ENCODE results near the gene NRSN2. TPM values are rescaled to one million over a fixed set of nuclear protein-coding genes. Genes with fewer than 3 reads are reported as not detected.

The NRSN2 gene
- polyA plus RNA-seq, 1 of the 3 experiments (the other 2 are of a cell fraction): 146 TPM

GRCh38 chr20:383889-384288 lies 37.0 kb downstream of the NRSN2 start:
- 90% methylated on average over 5 of the region's 5 CpGs for WGBS (ENCODE audit: low lambda C conversion rate)

GRCh38 chr20:384723-385122 lies 37.8 kb downstream of the NRSN2 start:
- Histone ChIP-seq H3K9me2 (no peaks in the 10 kb centered on the region), H2AFZ (ENCODE audit: low read depth) (no peak overlapping the region), H3K4me1 (ENCODE audit: control insufficient read depth in 1 of 2, insufficient read depth in 2 of 2, low read depth in 1 of 2, low read length in 1 of 2) (peaks cover 0 to 7% of the 10 kb centered on the region in 2 experiments; a peak in 1 of 4 replicates), H3K27me3 (ENCODE audit: insufficient read depth) (no peaks in the 10 kb centered on the region), H3K9me3 (no peaks in the 10 kb centered on the region), H3K4me3 (ENCODE audit: low read depth in 2 of 2, low read length in 1 of 2) (no peak overlapping the region), H4K20me1 (ENCODE audit: insufficient read depth) (peaks cover 29% of the 10 kb centered on the region), H3K27ac (ENCODE audit: low read depth in 2 of 2, low read length in 1 of 2) (no peak overlapping the region), H3K36me3 (replicated peaks in 1 of 2; ENCODE audit: control insufficient read depth in 1 of 2, insufficient read depth in 2 of 2, low read length in 1 of 2) (peaks cover 19 to 21% of the 10 kb centered on the region in 2 experiments), H3K79me2 (ENCODE audit: insufficient read depth) (peaks cover 21% of the 10 kb centered on the region), H3K9ac (no peak overlapping the region), H3F3A (replicated peaks; ENCODE audit: insufficient read depth) (no peaks in the 10 kb centered on the region), H3K4me2 (no peak overlapping the region)
- DNase-seq: no peak
- 87% methylated on average over 1 of the region's 1 CpG for WGBS (ENCODE audit: low lambda C conversion rate)
- CTCF ChIA-PET: interaction anchor here (1.8 to 2.7 kb wide), 2 partner anchors 31 to 47 kb away, joined by 5 to 11 read pairs; no protein-coding TSS in a partner anchor
- TF ChIP-seq REST (IDR thresholded peaks at IDR 0.05; ENCODE audit: low read depth, low read length) (no peak), GABPA (IDR thresholded peaks at IDR 0.05; ENCODE audit: low read depth) (no peak), ZBTB33 (IDR thresholded peaks at IDR 0.05; ENCODE audit: borderline replicate concordance, low read depth) (no peak), TCF12 (IDR thresholded peaks at IDR 0.05) (no peak), ELF1 (IDR thresholded peaks at IDR 0.05) (no peak), EP300 (IDR thresholded peaks at IDR 0.05; ENCODE audit: borderline replicate concordance in 1 of 2, low read depth in 1 of 2, low read length in 1 of 2) (no peak), JUND (IDR thresholded peaks at IDR 0.05) (no peak), POLR2AphosphoS5 (IDR thresholded peaks at IDR 0.05; ENCODE audit: low read depth, low read length) (no peak), SIN3A (IDR thresholded peaks at IDR 0.05; ENCODE audit: borderline replicate concordance, low read depth, low read length) (no peak), FOSL2 (IDR thresholded peaks at IDR 0.05; ENCODE audit: borderline replicate concordance, low read depth) (no peak), RFX5 (IDR thresholded peaks at IDR 0.05; ENCODE audit: low read length) (no peak), TAF1 (IDR thresholded peaks at IDR 0.05; ENCODE audit: borderline replicate concordance, low read depth, low read length) (no peak), FOXJ3 (CRISPR knock-in tag; IDR thresholded peaks at IDR 0.05) (no peak), USF1 (IDR thresholded peaks at IDR 0.05; ENCODE audit: borderline replicate concordance, low read depth) (no peak)
- POLR2A ChIA-PET: no interaction called here

More at GRCh38 chr20:383889-384288, 37.0 kb downstream of the NRSN2 start:
- H3K9me3 ChIP-seq: no peaks in the 10 kb centered on the region
- TF ChIP-seq RAD21 (IDR thresholded peaks at IDR 0.05; ENCODE audit: low read length) (no peak), CHD2 (IDR thresholded peaks at IDR 0.05; ENCODE audit: low read length, partially characterized antibody) (no peak), USF1 (IDR thresholded peaks at IDR 0.05; ENCODE audit: borderline replicate concordance, low read depth) (no peak), FOSL2 (IDR thresholded peaks at IDR 0.05; ENCODE audit: borderline replicate concordance, low read depth) (no peak), FOXJ3 (CRISPR knock-in tag; IDR thresholded peaks at IDR 0.05) (no peak), RFX5 (IDR thresholded peaks at IDR 0.05; ENCODE audit: low read length) (no peak), RXRA (IDR thresholded peaks at IDR 0.05; ENCODE audit: borderline replicate concordance, low read depth) (no peak), USF2 (IDR thresholded peaks at IDR 0.05; ENCODE audit: borderline replicate concordance, low read depth, low read length) (no peak), GATA2 (CRISPR knock-in tag; IDR thresholded peaks at IDR 0.05) (no peak)
- DNase-seq: no peak
- no peaks in the 10 kb centered on the region for H3K9me2 ChIP-seq
- CTCF ChIA-PET: no interaction called here
- peaks cover 21% of the 10 kb centered on the region for H3K79me2 ChIP-seq (ENCODE audit: insufficient read depth)
- H3K4me3 ChIP-seq (ENCODE audit: low read depth in 2 of 2, low read length in 1 of 2): no peak overlapping the region
- H3K27me3 ChIP-seq (ENCODE audit: insufficient read depth): no peaks in the 10 kb centered on the region
- H3K9ac ChIP-seq: no peak overlapping the region
- POLR2A ChIA-PET: no interaction called here
- H3F3A ChIP-seq (replicated peaks; ENCODE audit: insufficient read depth): no peaks in the 10 kb centered on the region
- H3K4me1 ChIP-seq (ENCODE audit: control insufficient read depth in 1 of 2, insufficient read depth in 2 of 2, low read depth in 1 of 2, low read length in 1 of 2): peaks cover 0 to 7% of the 10 kb centered on the region in 2 experiments; a peak in 1 of 4 replicates
- no peak overlapping the region for H3K4me2 ChIP-seq
- peaks cover 29% of the 10 kb centered on the region for H4K20me1 ChIP-seq (ENCODE audit: insufficient read depth)
- H3K27ac ChIP-seq (ENCODE audit: low read depth in 2 of 2, low read length in 1 of 2): no peak overlapping the region
- no peak overlapping the region for H2AFZ ChIP-seq (ENCODE audit: low read depth)
- peaks cover 12 to 18% of the 10 kb centered on the region in 2 experiments for H3K36me3 ChIP-seq (replicated peaks in 1 of 2; ENCODE audit: control insufficient read depth in 1 of 2, insufficient read depth in 2 of 2, low read length in 1 of 2)
